HL-60 (cell line): ENCODE data around the gene ATXN7L1.

Experiments
- DNase-seq, 2 experiments: peaks; one replicate each; pipeline ENCODE4 v3.0.0-alpha.2; 2010 to 2020; ENCODE audit warnings: low read depth in 1 of 2, low spot score in 1 of 2
- H3K27ac ChIP-seq: fragments of 250-450 bp; sonication (Bioruptor Pico); replicated peaks from 2 replicates; pipeline ENCODE4 v1.5.1; 2020; ENCODE audit warnings: mild to moderate bottlenecking, moderate library complexity
- H3K27me3 ChIP-seq: fragments of 250-450 bp; sonication (Bioruptor Pico); 2 replicates; pipeline ENCODE4 v1.5.1; 2021; ENCODE audit warnings: mild to moderate bottlenecking, moderate library complexity; ENCODE audit not compliant: insufficient read depth, poor library complexity, severe bottlenecking
- H3K4me3 ChIP-seq: replicated peaks from 2 replicates; pipeline ENCODE4 v1.5.1; 2011; ENCODE audit warnings: mild to moderate bottlenecking, control low read depth, low read length; ENCODE audit not compliant: insufficient read depth
- GABPA ChIP-seq: IDR thresholded peaks from 2 replicates; pipeline ENCODE4 v1.6.1; 2012; ENCODE audit warnings: low read depth
- POLR2AphosphoS5 ChIP-seq: IDR thresholded peaks from 2 replicates; pipeline ENCODE4 v1.6.1; 2012; ENCODE audit warnings: low read depth
- SPI1 ChIP-seq: IDR thresholded peaks from 2 replicates; pipeline ENCODE4 v1.6.1; 2012; ENCODE audit warnings: low read depth, mild to moderate bottlenecking, borderline replicate concordance
- TF ChIP-seq, protein P1 (sequence below): IDR thresholded peaks from 2 replicates; pipeline ENCODE4 v1.6.1; 2012; ENCODE audit warnings: low read depth; ENCODE audit not compliant: insufficient replicate concordance
- TF ChIP-seq, protein P2 (sequence below): IDR thresholded peaks from one replicate; pipeline ENCODE4 v1.5.1; 2011; ENCODE audit warnings: low read length, control low read depth, inconsistent platforms; ENCODE audit not compliant: insufficient read depth

The ATXN7L1 gene

DNA sequence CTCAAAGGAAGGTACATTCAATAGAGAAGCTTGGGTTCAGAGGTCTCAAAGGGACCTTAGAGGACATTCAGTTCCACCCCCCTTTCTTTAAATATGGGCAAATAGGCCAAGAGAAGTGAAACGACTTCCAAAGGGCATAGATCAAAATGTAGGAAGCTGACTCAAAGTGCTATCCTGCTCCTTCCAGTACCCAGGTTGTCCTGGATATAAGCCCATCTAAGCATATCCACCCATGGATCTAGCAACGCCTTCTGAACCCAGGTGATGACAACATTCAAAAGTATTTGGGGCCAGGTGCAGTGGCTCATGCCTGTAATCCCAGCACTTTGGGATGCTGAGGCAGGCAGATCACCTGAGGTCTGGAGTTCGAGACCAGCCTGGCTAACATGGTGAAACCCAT is 5.3 kb downstream of the ATXN7L1 start:
- Histone ChIP-seq H3K27ac (no peak overlapping the region), H3K4me3 (no peak overlapping the region), H3K27me3 (no peaks in the 10 kb centered on the region)
- no peak for DNase-seq
- TF ChIP-seq, protein P1, sequence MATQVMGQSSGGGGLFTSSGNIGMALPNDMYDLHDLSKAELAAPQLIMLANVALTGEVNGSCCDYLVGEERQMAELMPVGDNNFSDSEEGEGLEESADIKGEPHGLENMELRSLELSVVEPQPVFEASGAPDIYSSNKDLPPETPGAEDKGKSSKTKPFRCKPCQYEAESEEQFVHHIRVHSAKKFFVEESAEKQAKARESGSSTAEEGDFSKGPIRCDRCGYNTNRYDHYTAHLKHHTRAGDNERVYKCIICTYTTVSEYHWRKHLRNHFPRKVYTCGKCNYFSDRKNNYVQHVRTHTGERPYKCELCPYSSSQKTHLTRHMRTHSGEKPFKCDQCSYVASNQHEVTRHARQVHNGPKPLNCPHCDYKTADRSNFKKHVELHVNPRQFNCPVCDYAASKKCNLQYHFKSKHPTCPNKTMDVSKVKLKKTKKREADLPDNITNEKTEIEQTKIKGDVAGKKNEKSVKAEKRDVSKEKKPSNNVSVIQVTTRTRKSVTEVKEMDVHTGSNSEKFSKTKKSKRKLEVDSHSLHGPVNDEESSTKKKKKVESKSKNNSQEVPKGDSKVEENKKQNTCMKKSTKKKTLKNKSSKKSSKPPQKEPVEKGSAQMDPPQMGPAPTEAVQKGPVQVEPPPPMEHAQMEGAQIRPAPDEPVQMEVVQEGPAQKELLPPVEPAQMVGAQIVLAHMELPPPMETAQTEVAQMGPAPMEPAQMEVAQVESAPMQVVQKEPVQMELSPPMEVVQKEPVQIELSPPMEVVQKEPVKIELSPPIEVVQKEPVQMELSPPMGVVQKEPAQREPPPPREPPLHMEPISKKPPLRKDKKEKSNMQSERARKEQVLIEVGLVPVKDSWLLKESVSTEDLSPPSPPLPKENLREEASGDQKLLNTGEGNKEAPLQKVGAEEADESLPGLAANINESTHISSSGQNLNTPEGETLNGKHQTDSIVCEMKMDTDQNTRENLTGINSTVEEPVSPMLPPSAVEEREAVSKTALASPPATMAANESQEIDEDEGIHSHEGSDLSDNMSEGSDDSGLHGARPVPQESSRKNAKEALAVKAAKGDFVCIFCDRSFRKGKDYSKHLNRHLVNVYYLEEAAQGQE: no peak
- TF ChIP-seq POLR2AphosphoS5 (no peak), SPI1 (no peak)

- Histone ChIP-seq H3K27me3 (no peaks in the 10 kb centered on the region), H3K4me3 (no peak overlapping the region), H3K27ac (no peak overlapping the region)
- TF ChIP-seq, protein P1: no peak
- TF ChIP-seq GABPA: no peak
- TF ChIP-seq, protein P2, sequence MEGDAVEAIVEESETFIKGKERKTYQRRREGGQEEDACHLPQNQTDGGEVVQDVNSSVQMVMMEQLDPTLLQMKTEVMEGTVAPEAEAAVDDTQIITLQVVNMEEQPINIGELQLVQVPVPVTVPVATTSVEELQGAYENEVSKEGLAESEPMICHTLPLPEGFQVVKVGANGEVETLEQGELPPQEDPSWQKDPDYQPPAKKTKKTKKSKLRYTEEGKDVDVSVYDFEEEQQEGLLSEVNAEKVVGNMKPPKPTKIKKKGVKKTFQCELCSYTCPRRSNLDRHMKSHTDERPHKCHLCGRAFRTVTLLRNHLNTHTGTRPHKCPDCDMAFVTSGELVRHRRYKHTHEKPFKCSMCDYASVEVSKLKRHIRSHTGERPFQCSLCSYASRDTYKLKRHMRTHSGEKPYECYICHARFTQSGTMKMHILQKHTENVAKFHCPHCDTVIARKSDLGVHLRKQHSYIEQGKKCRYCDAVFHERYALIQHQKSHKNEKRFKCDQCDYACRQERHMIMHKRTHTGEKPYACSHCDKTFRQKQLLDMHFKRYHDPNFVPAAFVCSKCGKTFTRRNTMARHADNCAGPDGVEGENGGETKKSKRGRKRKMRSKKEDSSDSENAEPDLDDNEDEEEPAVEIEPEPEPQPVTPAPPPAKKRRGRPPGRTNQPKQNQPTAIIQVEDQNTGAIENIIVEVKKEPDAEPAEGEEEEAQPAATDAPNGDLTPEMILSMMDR: no peak
- no peak for TF ChIP-seq SPI1
- no peak for TF ChIP-seq POLR2AphosphoS5
- DNase-seq: no peak
Measured at GRCh38 chr7:105866102-105866801, 10.1 kb downstream of the ATXN7L1 start.

GRCh38 chr7:105863876-105864275 is 12.5 kb downstream of the ATXN7L1 start:
- DNase-seq: no peak
- no peak overlapping the region for H3K27ac ChIP-seq
- TF ChIP-seq, protein P1: no peak
- TF ChIP-seq POLR2AphosphoS5 (no peak), GABPA (no peak), SPI1 (no peak)
- TF ChIP-seq, protein P2: no peak

More at GRCh38 chr7:105863876-105864275, 12.5 kb downstream of the ATXN7L1 start:
- Histone ChIP-seq H3K4me3 (no peak overlapping the region), H3K27me3 (no peaks in the 10 kb centered on the region)
